Measurements from ENCODE around the gene CFAP410. TPM values are rescaled to one million over a fixed set of nuclear protein-coding genes. Genes with fewer than 3 reads are reported as not detected.

The CFAP410 gene
- polyA plus RNA-seq, 1 of the 3 experiments (the other 2 are of a cell fraction) = 18.0 TPM

GRCh38 chr21:44293551-44294231 lies 45.5 kb downstream of the CFAP410 start:
- no peak overlapping the region for H3K4me2 ChIP-seq
- H4K20me1 ChIP-seq (ENCODE audit: insufficient read depth) = no peaks in the 10 kb centered on the region
- DNase-seq = no peak
- ChIA-PET POLR2A (no interaction called here), CTCF (interaction anchor here (2.0 kb wide), 1 partner anchor 11 kb away, joined by 11 read pairs; no protein-coding TSS in a partner anchor)
- no peaks in the 10 kb centered on the region for H3K9me2 ChIP-seq
- no peak overlapping the region for H2AFZ ChIP-seq (ENCODE audit: low read depth)
- no peak overlapping the region for H3K27ac ChIP-seq (ENCODE audit: low read depth in 2 of 2, low read length in 1 of 2)
- H3K4me3 ChIP-seq (ENCODE audit: low read depth in 2 of 2, low read length in 1 of 2) = no peak overlapping the region
- no peaks in the 10 kb centered on the region for H3K36me3 ChIP-seq (replicated peaks in 1 of 2; ENCODE audit: control insufficient read depth in 1 of 2, insufficient read depth in 2 of 2, low read length in 1 of 2)
- H3K79me2 ChIP-seq (ENCODE audit: insufficient read depth) = no peaks in the 10 kb centered on the region
- no peaks in the 10 kb centered on the region for H3F3A ChIP-seq (replicated peaks; ENCODE audit: insufficient read depth)
- no peak overlapping the region for H3K9ac ChIP-seq
- 87% methylated on average over 19 of the region's 33 CpGs for WGBS (ENCODE audit: low lambda C conversion rate)
- TF ChIP-seq JUND (IDR thresholded peaks at IDR 0.05) (no peak), MEF2A (IDR thresholded peaks at IDR 0.05; ENCODE audit: borderline replicate concordance, low read depth) (no peak), NRF1 (IDR thresholded peaks at IDR 0.05; ENCODE audit: low read depth, low read length) (no peak), YY1 (IDR thresholded peaks at IDR 0.05; ENCODE audit: low read depth) (no peak), CTCF (IDR thresholded peaks at IDR 0.05) (no peak), NFIC (IDR thresholded peaks at IDR 0.05; ENCODE audit: borderline replicate concordance) (no peak), FOXJ3 (CRISPR knock-in tag; IDR thresholded peaks at IDR 0.05) (no peak), SMC3 (IDR thresholded peaks at IDR 0.05; ENCODE audit: low read depth, low read length) (no peak), TAF1 (IDR thresholded peaks at IDR 0.05; ENCODE audit: borderline replicate concordance, low read depth, low read length) (no peak), FOXM1 (IDR thresholded peaks at IDR 0.05; ENCODE audit: low read depth) (no peak)
- TF ChIP-seq, protein P1, sequence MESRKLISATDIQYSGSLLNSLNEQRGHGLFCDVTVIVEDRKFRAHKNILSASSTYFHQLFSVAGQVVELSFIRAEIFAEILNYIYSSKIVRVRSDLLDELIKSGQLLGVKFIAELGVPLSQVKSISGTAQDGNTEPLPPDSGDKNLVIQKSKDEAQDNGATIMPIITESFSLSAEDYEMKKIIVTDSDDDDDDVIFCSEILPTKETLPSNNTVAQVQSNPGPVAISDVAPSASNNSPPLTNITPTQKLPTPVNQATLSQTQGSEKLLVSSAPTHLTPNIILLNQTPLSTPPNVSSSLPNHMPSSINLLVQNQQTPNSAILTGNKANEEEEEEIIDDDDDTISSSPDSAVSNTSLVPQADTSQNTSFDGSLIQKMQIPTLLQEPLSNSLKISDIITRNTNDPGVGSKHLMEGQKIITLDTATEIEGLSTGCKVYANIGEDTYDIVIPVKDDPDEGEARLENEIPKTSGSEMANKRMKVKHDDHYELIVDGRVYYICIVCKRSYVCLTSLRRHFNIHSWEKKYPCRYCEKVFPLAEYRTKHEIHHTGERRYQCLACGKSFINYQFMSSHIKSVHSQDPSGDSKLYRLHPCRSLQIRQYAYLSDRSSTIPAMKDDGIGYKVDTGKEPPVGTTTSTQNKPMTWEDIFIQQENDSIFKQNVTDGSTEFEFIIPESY (IDR thresholded peaks at IDR 0.05; ENCODE audit: borderline replicate concordance, low read depth) = no peak
- peaks cover 0 to 3% of the 10 kb centered on the region in 2 experiments; a peak in 1 of 4 replicates for H3K4me1 ChIP-seq (ENCODE audit: control insufficient read depth in 1 of 2, insufficient read depth in 2 of 2, low read depth in 1 of 2, low read length in 1 of 2)
- H3K27me3 ChIP-seq (ENCODE audit: insufficient read depth) = no peaks in the 10 kb centered on the region
- H3K9me3 ChIP-seq = no peaks in the 10 kb centered on the region

DNA sequence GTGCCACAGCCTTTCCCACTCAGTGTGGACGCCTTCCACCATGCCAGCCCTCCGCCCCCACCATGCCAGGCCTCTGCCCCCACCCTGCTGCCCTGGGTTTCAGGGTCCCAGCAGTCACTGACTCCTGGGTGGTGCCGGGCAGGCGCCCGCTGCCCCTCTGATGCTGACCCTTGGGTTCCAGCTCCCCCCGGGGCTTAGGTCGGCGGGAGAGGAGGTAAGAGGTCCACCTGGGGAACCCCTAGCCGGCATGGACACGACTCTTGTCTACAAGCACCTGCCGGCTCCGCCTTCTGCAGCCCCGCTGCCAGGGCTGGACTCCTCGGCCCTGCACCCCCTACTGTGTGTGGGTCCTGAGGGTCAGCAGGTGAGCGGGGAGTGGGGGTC lies 46.4 kb downstream of the CFAP410 start:
- H3K9me3 ChIP-seq = no peaks in the 10 kb centered on the region
- POLR2A ChIA-PET = no interaction called here
- no peaks in the 10 kb centered on the region for H3K79me2 ChIP-seq (ENCODE audit: insufficient read depth)
- H3K4me3 ChIP-seq (ENCODE audit: low read depth in 2 of 2, low read length in 1 of 2) = no peak overlapping the region
- no peak for DNase-seq
- H3K4me1 ChIP-seq (ENCODE audit: control insufficient read depth in 1 of 2, insufficient read depth in 2 of 2, low read depth in 1 of 2, low read length in 1 of 2) = peaks cover 0 to 3% of the 10 kb centered on the region in 2 experiments; a peak in 1 of 4 replicates
- no peak overlapping the region for H3K27ac ChIP-seq (ENCODE audit: low read depth in 2 of 2, low read length in 1 of 2)
- no peaks in the 10 kb centered on the region for H3K9me2 ChIP-seq
- no peaks in the 10 kb centered on the region for H4K20me1 ChIP-seq (ENCODE audit: insufficient read depth)
- H3K27me3 ChIP-seq (ENCODE audit: insufficient read depth) = no peaks in the 10 kb centered on the region
- H3K36me3 ChIP-seq (replicated peaks in 1 of 2; ENCODE audit: control insufficient read depth in 1 of 2, insufficient read depth in 2 of 2, low read length in 1 of 2) = no peaks in the 10 kb centered on the region
- H2AFZ ChIP-seq (ENCODE audit: low read depth) = no peak overlapping the region
- no peak overlapping the region for H3K4me2 ChIP-seq
- H3K9ac ChIP-seq = no peak overlapping the region
- 20% methylated on average over 2 of the region's 15 CpGs for WGBS (ENCODE audit: low lambda C conversion rate)
- no peaks in the 10 kb centered on the region for H3F3A ChIP-seq (replicated peaks; ENCODE audit: insufficient read depth)
- CTCF ChIA-PET = no interaction called here
- no peak for TF ChIP-seq ELF1 (IDR thresholded peaks at IDR 0.05)
- TF ChIP-seq, protein P2, sequence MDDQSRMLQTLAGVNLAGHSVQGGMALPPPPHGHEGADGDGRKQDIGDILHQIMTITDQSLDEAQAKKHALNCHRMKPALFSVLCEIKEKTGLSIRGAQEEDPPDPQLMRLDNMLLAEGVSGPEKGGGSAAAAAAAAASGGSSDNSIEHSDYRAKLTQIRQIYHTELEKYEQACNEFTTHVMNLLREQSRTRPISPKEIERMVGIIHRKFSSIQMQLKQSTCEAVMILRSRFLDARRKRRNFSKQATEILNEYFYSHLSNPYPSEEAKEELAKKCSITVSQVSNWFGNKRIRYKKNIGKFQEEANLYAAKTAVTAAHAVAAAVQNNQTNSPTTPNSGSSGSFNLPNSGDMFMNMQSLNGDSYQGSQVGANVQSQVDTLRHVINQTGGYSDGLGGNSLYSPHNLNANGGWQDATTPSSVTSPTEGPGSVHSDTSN (IDR thresholded peaks at IDR 0.05) = no peak
- no peak for TF ChIP-seq TCF12 (IDR thresholded peaks at IDR 0.05)
- no peak for TF ChIP-seq SMC3 (IDR thresholded peaks at IDR 0.05; ENCODE audit: low read depth, low read length)
- no peak for TF ChIP-seq EZH2phosphoT487 (IDR thresholded peaks at IDR 0.05; ENCODE audit: borderline replicate concordance, low read depth)
- TF ChIP-seq RCOR1 (IDR thresholded peaks at IDR 0.05; ENCODE audit: low read length) = no peak
- TF ChIP-seq CHD2 (IDR thresholded peaks at IDR 0.05; ENCODE audit: low read length, partially characterized antibody) = no peak
- TF ChIP-seq FOSL2 (IDR thresholded peaks at IDR 0.05; ENCODE audit: borderline replicate concordance, low read depth) = no peak
- no peak for TF ChIP-seq TAF1 (IDR thresholded peaks at IDR 0.05; ENCODE audit: borderline replicate concordance, low read depth, low read length)
- no peak for TF ChIP-seq FOXM1 (IDR thresholded peaks at IDR 0.05; ENCODE audit: low read depth)
- TF ChIP-seq RAD21 (IDR thresholded peaks at IDR 0.05; ENCODE audit: low read length) = no peak
- TF ChIP-seq SIN3A (IDR thresholded peaks at IDR 0.05; ENCODE audit: borderline replicate concordance, low read depth, low read length) = no peak
- TF ChIP-seq POLR2AphosphoS5 (IDR thresholded peaks at IDR 0.05; ENCODE audit: low read depth, low read length) = no peak
- TF ChIP-seq FOXJ3 (CRISPR knock-in tag; IDR thresholded peaks at IDR 0.05) = no peak
- TF ChIP-seq, protein P1 (IDR thresholded peaks at IDR 0.05; ENCODE audit: borderline replicate concordance, low read depth) = no peak
